ENCODE results near the gene ZCRB1. TPM values are rescaled to one million over a fixed set of nuclear protein-coding genes. Genes with fewer than 3 reads are reported as not detected.

The ZCRB1 gene
- 10 to 100 TPM; 52.3 to 59.6 (median 56.9) TPM for total RNA-seq
- 42.8 TPM for polyA plus RNA-seq
- long read RNA-seq, donor 1, transcript ZCRB1-201 (8 exons, 1,827 nt), result major isoform, 24 of 51 reads
- long read RNA-seq, donor 1, partial matches to known transcripts, result 26 of 51 reads
- long read RNA-seq, donor 1, other reads (novel, unspliced or antisense), result 1 of 51 reads
- long read RNA-seq, donor 2, transcript ZCRB1-201 (8 exons, 1,827 nt), result major isoform, 21 of 28 reads
- long read RNA-seq, donor 2, partial matches to known transcripts, result 6 of 28 reads
- long read RNA-seq, donor 2, other reads (novel, unspliced or antisense), result 1 of 28 reads
- long read RNA-seq, donor 3, transcript ZCRB1-201 (8 exons, 1,827 nt), result major isoform, 16 of 25 reads
- long read RNA-seq, donor 3, partial matches to known transcripts, result 8 of 25 reads
- long read RNA-seq, donor 3, other reads (novel, unspliced or antisense), result 1 of 25 reads
- long read RNA-seq, donor 4, transcript ZCRB1-201 (8 exons, 1,827 nt), result major isoform, 39 of 44 reads
- long read RNA-seq, donor 4, partial matches to known transcripts, result 5 of 44 reads
- long read RNA-seq, donor 4, other reads (novel, unspliced or antisense), result 0 of 44 reads

GRCh38 chr12:42325653-42326474 lies at the start of gene ZCRB1, which contains the start of gene PPHLN1:
ZCRB1 (minus strand) TSS chr12:42326094; CDS start chr12:42324102, 1,992 bp downstream.
PPHLN1 (plus strand) TSS chr12:42326167; CDS start chr12:42335903, 9,736 bp downstream.
- Histone ChIP-seq H3K4me3 (ENCODE audit: low read length) (peak within 1 kb of the TSS; percentile 89), H3K27me3 (ENCODE audit: control insufficient read depth, insufficient read depth) (no peaks in the 10 kb centered on the region), H3K4me1 (ENCODE audit: control insufficient read depth, insufficient read depth, low read length) (peaks cover 4% of the 10 kb centered on the region), H3K9me3 (ENCODE audit: control insufficient read depth, low read length) (no peaks in the 10 kb centered on the region), H3K27ac (ENCODE audit: low read length) (peak within 1 kb of the TSS; percentile 91)
- ATAC-seq (peak; percentile 99), DNase-seq (peak; percentile 86 to 93 (median 91))
- intact Hi-C loops (cut with DNase I), result loop anchor here in 2 of 4 donors (10.0 kb wide), 1 partner anchor 91 kb away; the partner anchor contains the start of gene YAF2 (in 2 of the 2)
- WGBS, result under 1% methylated on average over 55 of the region's 55 CpGs

GRCh38 chr12:42373669-42374068 lies 47.8 kb upstream of the ZCRB1 start:
- Histone ChIP-seq H3K4me1 (ENCODE audit: control insufficient read depth, insufficient read depth, low read length) (no peaks in the 10 kb centered on the region), H3K4me3 (ENCODE audit: low read length) (no peak overlapping the region), H3K9me3 (ENCODE audit: control insufficient read depth, low read length) (no peaks in the 10 kb centered on the region), H3K27ac (ENCODE audit: low read length) (no peak overlapping the region), H3K27me3 (ENCODE audit: control insufficient read depth, insufficient read depth) (no peaks in the 10 kb centered on the region)
- intact Hi-C loops (cut with DNase I), result no loop called here
- no peak for ATAC-seq
- DNase-seq, result no peak

GRCh38 chr12:42372154-42372791 lies 46.4 kb upstream of the ZCRB1 start:
- ATAC-seq (peak; percentile 78 to 80), DNase-seq (no peak)
- H3K27me3 ChIP-seq (ENCODE audit: control insufficient read depth, insufficient read depth), result no peaks in the 10 kb centered on the region
- H3K4me1 ChIP-seq (ENCODE audit: control insufficient read depth, insufficient read depth, low read length), result no peaks in the 10 kb centered on the region
- H3K27ac ChIP-seq (ENCODE audit: low read length), result no peak overlapping the region
- H3K4me3 ChIP-seq (ENCODE audit: low read length), result no peak overlapping the region
- 89% methylated on average over 2 of the region's 2 CpGs for WGBS
- no peaks in the 10 kb centered on the region for H3K9me3 ChIP-seq (ENCODE audit: control insufficient read depth, low read length)
- intact Hi-C loops (cut with DNase I), result no loop called here

- ATAC-seq (no peak), DNase-seq (no peak)
- Histone ChIP-seq H3K27ac (ENCODE audit: low read length) (no peak overlapping the region), H3K4me3 (ENCODE audit: low read length) (no peak overlapping the region), H3K27me3 (ENCODE audit: control insufficient read depth, insufficient read depth) (no peaks in the 10 kb centered on the region), H3K9me3 (ENCODE audit: control insufficient read depth, low read length) (no peaks in the 10 kb centered on the region), H3K4me1 (ENCODE audit: control insufficient read depth, insufficient read depth, low read length) (no peaks in the 10 kb centered on the region)
- intact Hi-C loops (cut with DNase I), result no loop called here
- WGBS, result 76% methylated on average over 4 of the region's 4 CpGs
These were observed 44.1 kb upstream of the ZCRB1 start for GRCh38 chr12:42370013-42370412.

GRCh38 chr12:42365486-42365885 lies 39.6 kb upstream of the ZCRB1 start:
- Histone ChIP-seq H3K27me3 (ENCODE audit: control insufficient read depth, insufficient read depth) (no peaks in the 10 kb centered on the region), H3K27ac (ENCODE audit: low read length) (no peak overlapping the region), H3K9me3 (ENCODE audit: control insufficient read depth, low read length) (no peaks in the 10 kb centered on the region), H3K4me1 (ENCODE audit: control insufficient read depth, insufficient read depth, low read length) (peaks cover 5% of the 10 kb centered on the region), H3K4me3 (ENCODE audit: low read length) (no peak overlapping the region)
- no peak for DNase-seq
- 97% methylated on average over 5 of the region's 5 CpGs for WGBS
- intact Hi-C loops (cut with DNase I), result no loop called here
- no peak for ATAC-seq

- ATAC-seq, result no peak
- H3K4me3 ChIP-seq (ENCODE audit: low read length), result no peak overlapping the region
- no peak overlapping the region for H3K27ac ChIP-seq (ENCODE audit: low read length)
- no peaks in the 10 kb centered on the region for H3K27me3 ChIP-seq (ENCODE audit: control insufficient read depth, insufficient read depth)
- intact Hi-C loops (cut with DNase I), result no loop called here
- 75% methylated on average over 9 of the region's 9 CpGs for WGBS
- no peaks in the 10 kb centered on the region for H3K9me3 ChIP-seq (ENCODE audit: control insufficient read depth, low read length)
- H3K4me1 ChIP-seq (ENCODE audit: control insufficient read depth, insufficient read depth, low read length), result peaks cover 5% of the 10 kb centered on the region
- peak in 1 of 3 donors; percentile 47 for DNase-seq
These were observed 38.8 kb upstream of the ZCRB1 start for GRCh38 chr12:42364692-42365091.

- DNase-seq (no peak), ATAC-seq (no peak)
- no peaks in the 10 kb centered on the region for H3K27me3 ChIP-seq (ENCODE audit: control insufficient read depth, insufficient read depth)
- H3K4me3 ChIP-seq (ENCODE audit: low read length), result no peak overlapping the region
- intact Hi-C loops (cut with DNase I), result no loop called here
- H3K27ac ChIP-seq (ENCODE audit: low read length), result no peak overlapping the region
- H3K9me3 ChIP-seq (ENCODE audit: control insufficient read depth, low read length), result no peaks in the 10 kb centered on the region
- H3K4me1 ChIP-seq (ENCODE audit: control insufficient read depth, insufficient read depth, low read length), result peaks cover 5% of the 10 kb centered on the region
These were observed 36.9 kb upstream of the ZCRB1 start for GRCh38 chr12:42362647-42363260.

GRCh38 chr12:42361909-42362646 lies 36.2 kb upstream of the ZCRB1 start:
- 74% methylated on average over 4 of the region's 4 CpGs for WGBS
- no peak for DNase-seq
- Histone ChIP-seq H3K4me1 (ENCODE audit: control insufficient read depth, insufficient read depth, low read length) (peaks cover 5% of the 10 kb centered on the region), H3K4me3 (ENCODE audit: low read length) (no peak overlapping the region), H3K27ac (ENCODE audit: low read length) (no peak overlapping the region), H3K27me3 (ENCODE audit: control insufficient read depth, insufficient read depth) (no peaks in the 10 kb centered on the region), H3K9me3 (ENCODE audit: control insufficient read depth, low read length) (no peaks in the 10 kb centered on the region)
- ATAC-seq, result no peak
- intact Hi-C loops (cut with DNase I), result no loop called here

- no peak for DNase-seq
- no peaks in the 10 kb centered on the region for H3K9me3 ChIP-seq (ENCODE audit: control insufficient read depth, low read length)
- intact Hi-C loops (cut with DNase I), result no loop called here
- ATAC-seq, result no peak
- H3K27ac ChIP-seq (ENCODE audit: low read length), result no peak overlapping the region
- H3K4me3 ChIP-seq (ENCODE audit: low read length), result no peak overlapping the region
- H3K4me1 ChIP-seq (ENCODE audit: control insufficient read depth, insufficient read depth, low read length), result peaks cover 5% of the 10 kb centered on the region
- no peaks in the 10 kb centered on the region for H3K27me3 ChIP-seq (ENCODE audit: control insufficient read depth, insufficient read depth)
- WGBS, result 89% methylated on average over 6 of the region's 6 CpGs
These were observed 35.0 kb upstream of the ZCRB1 start for GRCh38 chr12:42360747-42361403.
